CD4-positive, alpha-beta T cell treated with Interleukin-12 subunit alpha and Interleukin-12 subunit beta, for 1 hour (primary cell): ENCODE results near the gene FBXL19.
"Not testable (repeated sequence)": the region's sequence is repeated elsewhere in the genome, so short reads cannot be mapped to it uniquely, and the experiment has no call there.

Experiments
- DNase-seq: peaks from one replicate; pipeline ENCODE4 v3.0.0-alpha.2; 2020

Gene FBXL19

DNA sequence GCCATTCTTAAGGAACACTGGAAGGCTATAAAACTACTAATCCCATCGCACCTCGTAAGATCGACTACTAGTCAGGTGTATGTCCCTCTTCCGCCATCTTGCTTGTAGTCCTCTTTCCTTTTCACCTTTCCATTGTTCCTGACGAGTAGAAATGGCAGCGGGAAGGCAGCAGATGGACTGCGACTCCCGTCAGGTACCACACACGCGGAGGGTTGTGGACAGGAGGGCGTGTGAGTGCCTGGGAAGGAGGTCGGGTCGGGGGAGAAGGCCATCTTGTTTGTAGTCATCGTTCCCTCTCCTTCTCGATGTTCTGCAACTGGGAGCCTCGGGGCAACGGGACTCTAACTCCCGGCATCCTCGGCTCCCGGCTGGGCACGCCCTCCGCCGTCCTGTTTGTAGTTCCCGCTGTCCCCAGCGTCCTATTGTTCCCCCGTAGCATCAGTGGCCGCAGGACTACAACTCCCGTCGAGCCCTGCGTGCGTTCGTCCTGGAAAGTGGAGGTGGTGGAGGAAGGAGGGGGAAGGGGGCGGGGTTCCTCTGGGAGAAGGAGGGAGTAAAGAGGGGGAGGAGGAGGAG lies 324 bp upstream of the FBXL19 start:
- DNase-seq, result peak; percentile 97

DNA sequence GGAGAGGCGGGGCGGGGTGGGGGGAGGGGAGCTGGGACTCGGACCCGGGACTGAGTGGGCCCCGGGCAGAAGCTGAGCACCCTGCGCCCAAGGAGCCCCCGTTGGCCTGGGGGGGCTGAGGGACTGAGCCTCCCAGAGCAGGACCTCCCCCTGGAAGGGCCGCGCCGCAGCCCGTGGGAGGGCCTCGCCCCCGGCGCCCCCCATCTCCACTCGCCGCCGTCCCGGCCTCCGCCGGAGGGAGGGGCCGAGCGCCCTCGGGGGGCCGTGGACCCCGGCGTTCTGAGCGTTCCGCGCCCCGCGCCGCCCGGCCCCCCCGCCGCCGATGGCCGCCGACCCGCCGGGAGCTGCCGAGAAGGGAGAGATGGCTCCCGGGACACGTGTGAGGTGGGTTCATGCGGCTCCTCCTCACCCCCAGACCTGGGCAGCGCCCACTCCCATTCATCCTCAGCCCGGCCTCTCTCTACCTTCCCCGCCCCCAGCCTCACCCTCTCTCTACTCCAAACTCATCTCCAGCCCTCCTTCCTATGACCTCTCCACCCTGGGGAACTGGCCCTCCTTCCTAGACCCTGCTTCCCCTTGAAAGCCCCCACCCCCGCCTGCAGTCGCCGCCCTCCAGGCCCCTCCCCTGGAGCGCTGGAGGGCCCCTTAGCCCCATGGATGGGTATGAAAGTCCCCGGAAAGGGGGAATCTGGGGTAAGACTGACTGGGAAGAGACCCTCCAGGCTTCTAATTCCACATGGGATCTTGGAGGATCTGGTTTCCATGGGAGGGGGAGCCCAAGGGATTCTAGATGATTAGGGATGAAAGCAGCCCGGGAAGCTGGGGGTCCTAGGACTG lies 922 bp downstream of the FBXL19 start:
- DNase-seq, result no peak

GRCh38 chr16:30924913-30925631 lies 1.7 kb downstream of the FBXL19 start:
- DNase-seq, result no peak

GRCh38 chr16:30925632-30925987 lies 2.2 kb downstream of the FBXL19 start:
- DNase-seq, result no peak

GRCh38 chr16:30925995-30926811 lies 2.8 kb downstream of the FBXL19 start:
- no peak for DNase-seq

GRCh38 chr16:30926937-30927788 lies 3.8 kb downstream of the FBXL19 start:
- DNase-seq, result no peak

DNA sequence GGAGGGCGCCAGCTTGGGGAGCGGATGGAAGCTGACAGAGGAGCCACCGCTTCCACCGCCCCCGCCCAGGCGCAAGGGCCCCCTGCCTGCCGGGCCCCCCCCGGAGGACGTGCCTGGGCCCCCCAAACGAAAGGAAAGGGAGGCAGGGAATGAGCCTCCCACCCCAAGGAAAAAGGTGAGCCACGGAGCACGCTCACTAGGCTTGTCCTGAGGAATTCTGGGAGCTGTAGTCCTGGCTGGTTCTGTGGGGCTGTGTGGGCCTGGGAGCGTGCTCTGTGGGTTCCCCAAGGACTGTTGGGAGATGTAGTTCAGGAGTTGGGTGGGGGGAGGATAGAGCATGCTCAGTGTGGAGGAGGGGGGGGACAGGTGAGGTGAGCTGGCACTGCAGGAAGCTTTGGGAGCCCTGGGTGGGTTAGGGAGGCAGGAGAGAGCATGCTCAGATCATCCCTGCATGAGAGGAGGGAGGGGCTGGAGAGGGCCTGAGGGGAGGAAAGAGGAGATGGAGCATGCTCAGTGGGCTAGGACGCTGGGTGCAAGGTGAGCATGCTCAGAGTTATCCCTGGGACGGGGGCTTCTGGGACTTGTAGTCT lies 4.5 kb downstream of the FBXL19 start:
- peak; percentile 52 for DNase-seq

DNA sequence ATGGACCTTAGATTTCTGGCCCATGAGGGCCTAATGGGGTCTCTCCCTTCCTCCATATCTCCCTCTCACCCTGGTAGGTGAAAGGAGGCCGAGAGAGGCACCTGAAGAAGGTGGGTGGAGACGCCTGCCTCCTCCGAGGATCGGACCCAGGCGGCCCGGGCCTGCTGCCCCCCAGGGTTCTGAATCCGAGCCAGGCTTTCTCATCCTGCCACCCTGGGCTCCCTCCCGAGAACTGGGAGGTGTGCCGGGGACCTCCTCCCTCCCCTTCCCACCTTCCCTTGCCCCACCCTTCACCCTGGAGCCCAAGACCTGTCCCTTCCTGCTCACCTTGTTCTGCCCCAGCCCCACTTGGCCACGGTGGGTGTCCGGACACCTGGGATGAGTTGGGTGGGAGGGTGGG lies 5.0 kb downstream of the FBXL19 start:
- DNase-seq, result no peak

DNA sequence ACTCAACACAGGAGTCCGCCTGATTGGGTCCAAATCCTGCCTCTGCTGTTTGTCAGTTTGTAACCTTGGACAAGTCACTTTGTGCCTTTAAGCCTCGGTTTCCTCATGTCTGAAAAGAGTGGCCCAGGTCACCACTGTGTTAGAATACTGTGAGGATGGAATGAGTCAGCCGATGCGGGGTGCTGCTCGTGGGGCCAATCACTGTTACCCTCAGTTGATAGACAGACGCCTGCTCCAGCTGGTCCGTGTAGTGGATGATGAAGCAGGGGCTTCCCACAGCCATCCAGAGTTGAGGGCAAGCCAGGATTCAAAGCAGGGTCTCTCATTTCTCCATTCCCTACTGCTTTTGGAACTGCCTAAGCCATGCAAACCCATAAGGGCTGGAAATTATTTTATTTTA lies 5.8 kb downstream of the FBXL19 start:
- DNase-seq, result no peak

DNA sequence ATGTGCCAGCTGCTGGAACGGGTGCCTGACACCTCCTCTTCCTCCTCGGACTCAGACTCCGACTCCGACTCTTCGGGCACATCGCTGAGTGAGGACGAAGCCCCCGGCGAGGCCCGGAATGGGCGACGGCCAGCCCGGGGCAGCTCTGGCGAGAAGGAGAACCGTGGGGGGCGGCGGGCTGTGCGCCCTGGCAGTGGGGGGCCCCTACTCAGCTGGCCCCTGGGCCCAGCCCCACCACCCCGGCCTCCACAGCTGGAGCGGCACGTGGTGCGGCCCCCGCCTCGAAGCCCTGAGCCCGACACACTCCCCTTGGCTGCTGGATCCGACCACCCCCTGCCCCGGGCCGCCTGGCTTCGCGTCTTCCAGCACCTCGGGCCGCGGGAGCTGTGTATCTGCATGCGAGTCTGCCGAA lies 6.8 kb downstream of the FBXL19 start:
- no peak for DNase-seq

GRCh38 chr16:30931068-30931650 lies 7.8 kb downstream of the FBXL19 start:
- no peak for DNase-seq

DNA sequence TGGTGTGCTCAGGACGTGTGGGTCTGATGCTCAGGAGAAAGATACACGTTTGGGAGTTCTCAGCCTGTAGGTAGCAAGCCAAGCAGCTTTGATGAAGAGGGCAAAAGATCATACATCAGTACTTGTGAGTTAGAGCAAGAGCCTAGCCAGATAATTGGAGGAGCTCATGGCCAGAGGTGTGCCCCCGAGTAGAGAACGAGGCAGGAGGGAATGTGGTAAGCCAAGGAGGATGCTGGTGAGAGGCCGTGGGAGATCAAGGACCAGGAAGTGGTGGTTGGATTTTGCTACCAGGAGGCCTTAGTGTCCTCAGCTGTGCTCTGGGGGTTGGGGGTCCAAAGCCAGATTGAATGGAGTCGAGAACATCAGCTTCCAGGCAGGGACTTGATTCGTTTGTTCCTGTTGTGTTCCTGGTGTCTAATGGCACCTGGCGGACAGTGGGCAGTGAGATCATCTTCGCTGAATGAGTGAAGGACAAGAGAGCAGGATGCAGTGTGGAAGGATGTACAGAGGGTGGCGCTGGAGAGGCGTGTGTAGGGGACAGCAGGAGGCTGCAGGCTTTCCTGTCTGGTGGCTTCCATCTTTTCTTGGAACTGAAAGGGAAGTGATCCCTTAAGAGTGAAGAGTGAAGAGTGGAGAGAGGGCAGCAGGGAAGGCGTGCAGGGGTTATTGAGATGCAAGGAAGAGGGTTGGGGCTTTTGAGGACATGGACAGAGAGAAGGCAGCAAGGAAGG lies 11.6 kb downstream of the FBXL19 start:
- DNase-seq, result peak; percentile 32

- DNase-seq, result no peak
Observed at GRCh38 chr16:30937692-30938091, 14.3 kb downstream of the FBXL19 start.

DNA sequence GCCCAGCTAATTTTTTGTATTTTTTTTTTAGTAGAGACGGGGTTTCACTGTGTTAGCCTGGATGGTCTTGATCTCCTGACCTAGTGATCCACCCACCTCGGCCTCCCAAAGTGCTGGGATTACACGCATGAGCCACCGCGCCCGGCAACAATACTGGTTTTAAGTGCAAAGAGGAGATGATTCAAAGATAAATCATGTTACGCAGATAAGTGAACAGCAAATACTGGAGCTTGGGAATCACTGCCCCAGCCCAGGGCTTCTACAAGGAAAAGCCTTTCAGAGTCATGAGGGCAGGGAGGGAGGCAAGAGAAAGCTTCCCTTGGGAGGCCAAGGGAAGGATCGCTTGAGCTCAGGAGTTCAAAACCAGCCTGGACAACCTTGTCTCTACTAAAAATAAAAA lies 16.2 kb downstream of the FBXL19 start:
- not testable (repeated sequence) for DNase-seq

GRCh38 chr16:30941600-30942425 lies 18.4 kb downstream of the FBXL19 start:
- DNase-seq, result peak; percentile 77

- DNase-seq, result no peak
Observed at GRCh38 chr16:30942426-30942806, 19.0 kb downstream of the FBXL19 start.

- no peak for DNase-seq
Observed at GRCh38 chr16:30944352-30944751, 21.0 kb downstream of the FBXL19 start.

DNA sequence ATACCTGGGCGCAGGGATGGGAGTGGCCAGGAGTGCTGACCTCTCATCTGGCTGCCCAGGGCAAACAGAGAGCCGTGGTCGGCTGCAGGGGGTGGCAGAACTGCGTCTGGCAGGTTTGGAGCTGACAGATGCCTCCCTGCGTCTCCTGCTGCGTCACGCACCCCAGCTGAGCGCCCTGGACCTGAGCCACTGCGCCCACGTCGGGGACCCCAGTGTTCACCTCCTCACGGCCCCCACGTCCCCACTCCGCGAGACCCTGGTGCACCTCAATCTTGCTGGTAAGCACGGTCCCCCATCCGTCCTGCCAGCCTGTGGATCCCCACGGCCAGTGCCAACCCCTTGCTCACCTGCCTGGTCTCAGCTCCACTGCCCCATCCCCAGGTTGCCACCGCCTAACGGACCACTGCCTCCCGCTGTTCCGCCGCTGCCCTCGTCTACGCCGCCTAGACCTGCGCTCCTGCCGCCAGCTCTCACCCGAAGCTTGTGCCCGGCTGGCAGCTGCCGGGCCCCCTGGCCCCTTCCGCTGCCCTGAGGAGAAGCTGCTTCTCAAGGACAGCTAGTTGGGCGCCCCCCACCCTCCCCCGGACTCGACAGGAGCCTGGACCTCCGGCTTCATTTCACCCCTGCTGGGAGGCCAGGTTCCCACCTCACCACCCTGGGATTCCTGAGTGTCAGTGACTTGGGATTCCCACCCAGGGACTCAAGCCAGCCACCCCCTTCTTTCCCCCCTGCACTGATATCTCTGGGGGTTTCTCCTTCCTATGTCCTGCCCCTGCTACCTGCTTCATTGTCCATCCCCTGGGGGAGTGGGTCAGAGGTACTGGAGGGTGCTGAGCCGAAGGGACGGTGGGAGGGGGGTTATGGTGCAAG lies 23.5 kb downstream of the FBXL19 start:
- DNase-seq, result no peak

GRCh38 chr16:30947541-30947858 lies 24.1 kb downstream of the FBXL19 start:
- no peak for DNase-seq
